Nephron (organoid): ENCODE results near the gene ARFGAP3.

Experiments
- H3K27ac Mint-ChIP-seq, 3 experiments: 2 replicates each; pipeline ENCODE4 v1.8.0; 2020; ENCODE audit warnings: mixed read lengths in 3 of 3, mild to moderate bottlenecking in 2 of 3, moderate library complexity in 1 of 3
- H3K27me3 Mint-ChIP-seq: 2 replicates; pipeline ENCODE4 v1.8.0; 2021; ENCODE audit warnings: low read depth, mild to moderate bottlenecking, moderate library complexity, mixed read lengths
- H3K36me3 Mint-ChIP-seq: 2 replicates; pipeline ENCODE4 v1.8.0; 2020; ENCODE audit warnings: low read depth, mixed read lengths
- H3K4me1 Mint-ChIP-seq: 2 replicates; pipeline ENCODE4 v1.8.0; 2020; ENCODE audit warnings: mixed read lengths
- H3K4me3 Mint-ChIP-seq, 3 experiments: 2 replicates each; pipeline ENCODE4 v1.8.0; 2020; ENCODE audit warnings: mild to moderate bottlenecking in 3 of 3, mixed read lengths in 3 of 3, moderate library complexity in 2 of 3
- H3K9me3 Mint-ChIP-seq: 2 replicates; pipeline ENCODE4 v1.8.0; 2020; ENCODE audit warnings: mixed read lengths
- TF ChIP-seq, protein P1 (sequence below), 3 experiments: fragments of 200-600 bp; sonication (generic); IDR thresholded peaks; one replicate each; pipeline ENCODE4 v1.5.0; 2021; ENCODE audit warnings: antibody characterized with exemption in 3 of 3; ENCODE audit not compliant: unreplicated experiment in 3 of 3

The ARFGAP3 gene

GRCh38 chr22:42780070-42780540, 77.0 kb downstream of the ARFGAP3 start:
- H3K27ac Mint-ChIP-seq = no peak overlapping the region
- TF ChIP-seq, protein P1, sequence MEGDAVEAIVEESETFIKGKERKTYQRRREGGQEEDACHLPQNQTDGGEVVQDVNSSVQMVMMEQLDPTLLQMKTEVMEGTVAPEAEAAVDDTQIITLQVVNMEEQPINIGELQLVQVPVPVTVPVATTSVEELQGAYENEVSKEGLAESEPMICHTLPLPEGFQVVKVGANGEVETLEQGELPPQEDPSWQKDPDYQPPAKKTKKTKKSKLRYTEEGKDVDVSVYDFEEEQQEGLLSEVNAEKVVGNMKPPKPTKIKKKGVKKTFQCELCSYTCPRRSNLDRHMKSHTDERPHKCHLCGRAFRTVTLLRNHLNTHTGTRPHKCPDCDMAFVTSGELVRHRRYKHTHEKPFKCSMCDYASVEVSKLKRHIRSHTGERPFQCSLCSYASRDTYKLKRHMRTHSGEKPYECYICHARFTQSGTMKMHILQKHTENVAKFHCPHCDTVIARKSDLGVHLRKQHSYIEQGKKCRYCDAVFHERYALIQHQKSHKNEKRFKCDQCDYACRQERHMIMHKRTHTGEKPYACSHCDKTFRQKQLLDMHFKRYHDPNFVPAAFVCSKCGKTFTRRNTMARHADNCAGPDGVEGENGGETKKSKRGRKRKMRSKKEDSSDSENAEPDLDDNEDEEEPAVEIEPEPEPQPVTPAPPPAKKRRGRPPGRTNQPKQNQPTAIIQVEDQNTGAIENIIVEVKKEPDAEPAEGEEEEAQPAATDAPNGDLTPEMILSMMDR (IDR thresholded peaks at IDR 0.05; ENCODE audit: unreplicated experiment in 3 of 3) = peak; percentile 86 to 94 (median 89)
- H3K4me3 Mint-ChIP-seq = no peak overlapping the region
- H3K27me3 Mint-ChIP-seq = no peaks in the 10 kb centered on the region
- H3K36me3 Mint-ChIP-seq = no peaks in the 10 kb centered on the region
- H3K9me3 Mint-ChIP-seq = no peaks in the 10 kb centered on the region
- H3K4me1 Mint-ChIP-seq = no peaks in the 10 kb centered on the region

DNA sequence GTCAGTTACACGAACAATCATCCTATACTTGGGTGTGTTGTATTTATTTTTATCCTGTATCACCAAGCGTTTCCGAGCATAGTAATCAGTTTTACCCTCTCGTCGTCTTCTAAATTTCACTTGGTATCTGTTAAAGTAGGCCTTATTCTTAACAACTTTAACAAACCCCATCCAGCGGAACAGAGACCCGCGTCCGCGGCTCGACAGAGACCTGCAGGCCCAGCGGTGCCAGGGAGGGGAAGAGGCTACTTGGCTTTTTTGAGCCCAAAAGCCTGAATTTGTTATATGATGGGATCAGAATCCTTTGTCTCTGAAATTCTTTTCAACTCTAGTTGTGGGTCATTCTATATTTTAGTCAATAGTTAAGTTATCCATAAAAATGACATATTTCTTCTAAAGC, 79.9 kb downstream of the ARFGAP3 start:
- Mint-ChIP-seq H3K9me3 (no peaks in the 10 kb centered on the region), H3K4me1 (no peaks in the 10 kb centered on the region), H3K36me3 (no peaks in the 10 kb centered on the region), H3K27ac (no peak overlapping the region), H3K4me3 (no peak overlapping the region), H3K27me3 (no peaks in the 10 kb centered on the region)
- TF ChIP-seq, protein P1 (IDR thresholded peaks at IDR 0.05; ENCODE audit: unreplicated experiment in 3 of 3) = no peak

- TF ChIP-seq, protein P1 (IDR thresholded peaks at IDR 0.05; ENCODE audit: unreplicated experiment in 3 of 3) = no peak
- no peaks in the 10 kb centered on the region for H3K9me3 Mint-ChIP-seq
- H3K27ac Mint-ChIP-seq = no peak overlapping the region
- H3K27me3 Mint-ChIP-seq = peaks cover 4% of the 10 kb centered on the region
- H3K4me1 Mint-ChIP-seq = peaks cover 18% of the 10 kb centered on the region
- no peak overlapping the region for H3K4me3 Mint-ChIP-seq
- H3K36me3 Mint-ChIP-seq = no peaks in the 10 kb centered on the region
Measured at GRCh38 chr22:42773167-42773566, 83.9 kb downstream of the ARFGAP3 start.

DNA sequence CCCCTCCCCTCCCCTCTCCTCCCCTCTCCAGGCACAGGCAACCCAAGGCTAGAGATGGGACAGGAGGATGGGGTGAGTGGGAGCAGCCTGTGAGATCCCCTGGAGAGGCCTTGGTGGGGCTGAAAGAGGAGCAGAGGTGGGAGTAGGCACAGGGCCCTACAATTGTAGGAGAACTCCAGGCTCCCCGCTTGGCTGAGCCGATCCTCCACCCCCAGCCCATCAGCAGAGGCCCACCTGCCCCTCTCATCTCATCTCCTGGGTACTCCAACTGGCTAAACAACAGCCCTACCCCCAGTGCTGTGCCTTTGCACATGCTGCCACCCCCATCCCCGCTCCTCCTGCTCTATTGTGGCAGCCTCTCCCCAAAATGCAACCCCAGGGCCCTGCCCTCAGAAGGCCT, 84.4 kb downstream of the ARFGAP3 start:
- TF ChIP-seq, protein P1 (IDR thresholded peaks at IDR 0.05; ENCODE audit: unreplicated experiment in 3 of 3) = no peak
- Mint-ChIP-seq H3K4me3 (no peak overlapping the region), H3K36me3 (no peaks in the 10 kb centered on the region), H3K27me3 (peaks cover 4% of the 10 kb centered on the region), H3K4me1 (peaks cover 22% of the 10 kb centered on the region), H3K27ac (no peak overlapping the region), H3K9me3 (no peaks in the 10 kb centered on the region)

- Mint-ChIP-seq H3K27ac (peak overlapping the region; percentile 46 to 64 (median 60)), H3K4me1 (peaks cover 22% of the 10 kb centered on the region), H3K9me3 (no peaks in the 10 kb centered on the region), H3K27me3 (peaks cover 4% of the 10 kb centered on the region), H3K36me3 (no peaks in the 10 kb centered on the region), H3K4me3 (peak overlapping the region in 1 of 3 experiments; percentile 4)
- TF ChIP-seq, protein P1 (IDR thresholded peaks at IDR 0.05; ENCODE audit: unreplicated experiment in 3 of 3) = no peak
Measured at GRCh38 chr22:42770941-42771647, 86.0 kb downstream of the ARFGAP3 start.

GRCh38 chr22:42770448-42770726, 86.7 kb downstream of the ARFGAP3 start:
- H3K36me3 Mint-ChIP-seq = no peaks in the 10 kb centered on the region

More at GRCh38 chr22:42770448-42770726, 86.7 kb downstream of the ARFGAP3 start:
- Mint-ChIP-seq H3K4me1 (peaks cover 22% of the 10 kb centered on the region), H3K9me3 (no peaks in the 10 kb centered on the region), H3K27ac (peak overlapping the region in 1 of 3 experiments; percentile 58), H3K4me3 (peak overlapping the region in 1 of 3 experiments; percentile 66), H3K27me3 (peaks cover 4% of the 10 kb centered on the region)
- TF ChIP-seq, protein P1 (IDR thresholded peaks at IDR 0.05; ENCODE audit: unreplicated experiment in 3 of 3) = no peak
